Measurements from ENCODE around the gene CNIH1. TPM values are rescaled to one million over a fixed set of nuclear protein-coding genes. Genes with fewer than 3 reads are reported as not detected.

CNIH1 gene
- total and polyA plus RNA-seq, 8 donors: 10.8 to 43.5 (median 34.7) TPM

- ATAC-seq: no peak
- intact Hi-C loops (cut with DNase I): no loop called here
- no peaks in the 10 kb centered on the region for H3K9me3 ChIP-seq
- peaks cover 0 to 46% (median 11%) of the 10 kb centered on the region in 4 donors for H3K27me3 ChIP-seq
- TF ChIP-seq, protein P1, sequence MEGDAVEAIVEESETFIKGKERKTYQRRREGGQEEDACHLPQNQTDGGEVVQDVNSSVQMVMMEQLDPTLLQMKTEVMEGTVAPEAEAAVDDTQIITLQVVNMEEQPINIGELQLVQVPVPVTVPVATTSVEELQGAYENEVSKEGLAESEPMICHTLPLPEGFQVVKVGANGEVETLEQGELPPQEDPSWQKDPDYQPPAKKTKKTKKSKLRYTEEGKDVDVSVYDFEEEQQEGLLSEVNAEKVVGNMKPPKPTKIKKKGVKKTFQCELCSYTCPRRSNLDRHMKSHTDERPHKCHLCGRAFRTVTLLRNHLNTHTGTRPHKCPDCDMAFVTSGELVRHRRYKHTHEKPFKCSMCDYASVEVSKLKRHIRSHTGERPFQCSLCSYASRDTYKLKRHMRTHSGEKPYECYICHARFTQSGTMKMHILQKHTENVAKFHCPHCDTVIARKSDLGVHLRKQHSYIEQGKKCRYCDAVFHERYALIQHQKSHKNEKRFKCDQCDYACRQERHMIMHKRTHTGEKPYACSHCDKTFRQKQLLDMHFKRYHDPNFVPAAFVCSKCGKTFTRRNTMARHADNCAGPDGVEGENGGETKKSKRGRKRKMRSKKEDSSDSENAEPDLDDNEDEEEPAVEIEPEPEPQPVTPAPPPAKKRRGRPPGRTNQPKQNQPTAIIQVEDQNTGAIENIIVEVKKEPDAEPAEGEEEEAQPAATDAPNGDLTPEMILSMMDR (IDR thresholded peaks at IDR 0.05): no peak
- FAIRE-seq: no peak
- 88 to 89% methylated on average over 7 of the region's 7 CpGs for WGBS, 2 donors
- no peaks in the 10 kb centered on the region for H3K4me1 ChIP-seq
- no peak overlapping the region for H3K27ac ChIP-seq
- no peak for DNase-seq
- no peaks in the 10 kb centered on the region for H3K36me3 ChIP-seq
- no peak overlapping the region for H3K4me3 ChIP-seq
Observed at GRCh38 chr14:54451121-54451601, 10.0 kb upstream of the CNIH1 start.

DNA sequence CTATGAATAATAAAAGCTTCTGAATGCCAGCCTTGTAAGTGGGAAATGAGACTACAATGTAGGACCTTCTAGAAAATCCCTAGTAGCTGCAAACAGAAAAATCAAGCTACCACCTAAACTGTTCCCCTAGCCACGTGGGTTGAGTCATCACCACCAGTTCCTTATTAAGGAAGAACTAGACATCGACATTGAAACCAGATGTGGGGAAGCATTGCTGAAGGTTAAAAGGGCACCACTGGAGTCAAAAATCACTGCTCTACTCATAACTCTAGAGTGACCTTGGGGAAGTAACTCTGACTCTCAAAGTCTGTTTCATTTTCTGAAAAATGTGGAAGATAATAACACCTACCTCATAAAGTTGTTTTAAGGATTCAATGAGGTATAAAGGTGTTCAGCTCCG lies 9.4 kb upstream of the CNIH1 start:
- Histone ChIP-seq H3K4me1 (no peaks in the 10 kb centered on the region), H3K9me3 (no peaks in the 10 kb centered on the region), H3K27me3 (peaks cover 0 to 46% (median 10%) of the 10 kb centered on the region in 4 donors), H3K27ac (no peak overlapping the region), H3K36me3 (no peaks in the 10 kb centered on the region), H3K4me3 (no peak overlapping the region)
- 63 to 75% methylated on average over 3 of the region's 3 CpGs for WGBS, 2 donors
- intact Hi-C loops (cut with DNase I): no loop called here
- DNase-seq: no peak
- TF ChIP-seq, protein P1 (IDR thresholded peaks at IDR 0.05): no peak
- peak in 2 of 4 donors; percentile 46 to 61 for ATAC-seq
- FAIRE-seq: no peak

DNA sequence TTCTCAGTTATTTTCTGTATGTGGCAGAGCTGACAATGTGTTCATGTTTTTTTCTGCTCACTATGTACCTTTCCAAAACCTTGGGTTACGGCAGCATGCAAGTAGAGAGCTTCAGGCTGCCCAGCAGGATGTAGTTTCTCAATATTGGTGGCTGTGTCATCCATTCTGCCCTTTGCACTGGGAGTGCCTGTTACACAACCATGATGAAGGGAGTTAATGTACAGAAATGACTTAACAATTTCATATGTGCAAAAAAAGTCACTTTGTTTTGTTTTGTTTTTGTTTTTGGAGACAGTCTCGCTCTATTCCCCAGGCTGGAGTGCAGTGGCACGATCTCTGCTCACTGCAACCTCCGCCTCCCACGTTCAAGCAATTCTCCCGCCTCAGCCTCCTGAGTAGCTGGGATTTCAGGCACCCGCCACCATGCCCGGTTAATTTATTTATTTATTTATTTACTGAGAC lies 6.1 kb upstream of the CNIH1 start:
- H3K27me3 ChIP-seq: peaks cover 0 to 23% (median 4%) of the 10 kb centered on the region in 4 donors
- no peaks in the 10 kb centered on the region for H3K9me3 ChIP-seq
- no peaks in the 10 kb centered on the region for H3K36me3 ChIP-seq
- H3K4me1 ChIP-seq: no peaks in the 10 kb centered on the region
- H3K4me3 ChIP-seq: no peak overlapping the region
- intact Hi-C loops (cut with DNase I): no loop called here
- WGBS, 2 donors: 84 to 93% methylated on average over 8 of the region's 8 CpGs
- no peak overlapping the region for H3K27ac ChIP-seq
- peak in 3 of 4 donors; percentile 46 to 67 (median 47) for ATAC-seq
- TF ChIP-seq, protein P1 (IDR thresholded peaks at IDR 0.05): no peak
- no peak for FAIRE-seq
- no peak for DNase-seq

- no peaks in the 10 kb centered on the region for H3K9me3 ChIP-seq
- peaks cover 0 to 23% (median 4%) of the 10 kb centered on the region in 4 donors for H3K27me3 ChIP-seq
- ATAC-seq (peak in 1 of 4 donors; percentile 6), FAIRE-seq (no peak), DNase-seq (peak in 1 of 6 donors; percentile 28)
- no peak overlapping the region for H3K27ac ChIP-seq
- WGBS, 2 donors: 23 to 27% methylated on average over 5 of the region's 5 CpGs
- TF ChIP-seq, protein P1 (IDR thresholded peaks at IDR 0.05): no peak
- no peak overlapping the region for H3K4me3 ChIP-seq
- intact Hi-C loops (cut with DNase I): no loop called here
- H3K4me1 ChIP-seq: no peaks in the 10 kb centered on the region
- H3K36me3 ChIP-seq: no peaks in the 10 kb centered on the region
Observed at GRCh38 chr14:54446161-54446693, 5.1 kb upstream of the CNIH1 start.

GRCh38 chr14:54444681-54445080 lies 3.5 kb upstream of the CNIH1 start:
- Histone ChIP-seq H3K4me3 (no peak overlapping the region), H3K36me3 (no peaks in the 10 kb centered on the region), H3K27me3 (peaks cover 0 to 16% (median 0%) of the 10 kb centered on the region in 4 donors), H3K4me1 (peaks cover 3 to 7% (median 3%) of the 10 kb centered on the region in 3 donors), H3K27ac (no peak overlapping the region), H3K9me3 (no peaks in the 10 kb centered on the region)
- ATAC-seq (no peak), FAIRE-seq (no peak), DNase-seq (no peak)
- whole genome bisulfite sequencing, 2 donors: 78 to 83% methylated on average over 7 of the region's 7 CpGs
- intact Hi-C loops (cut with DNase I): no loop called here
- TF ChIP-seq, protein P1 (IDR thresholded peaks at IDR 0.05): no peak
